C4-2B (cell line): ENCODE measurements around the gene PRKG1.
"Not testable (repeated sequence)": the region's sequence is repeated elsewhere in the genome, so short reads cannot be mapped to it uniquely, and the experiment has no call there.

Experiments
- H3K27ac ChIP-seq: fragments of 450-650 bp; 2 replicates; pipeline ENCODE4 v1.5.1; 2017
- ZFX ChIP-seq: fragments of 450-650 bp; IDR thresholded peaks from 2 replicates; pipeline ENCODE4 v1.6.1; 2017
- TF ChIP-seq, protein P1 (sequence below): fragments of 450-650 bp; conservative IDR thresholded peaks from 2 replicates; pipeline ENCODE4 v1.5.1; 2017; ENCODE audit warnings: mild to moderate bottlenecking

PRKG1 gene

DNA sequence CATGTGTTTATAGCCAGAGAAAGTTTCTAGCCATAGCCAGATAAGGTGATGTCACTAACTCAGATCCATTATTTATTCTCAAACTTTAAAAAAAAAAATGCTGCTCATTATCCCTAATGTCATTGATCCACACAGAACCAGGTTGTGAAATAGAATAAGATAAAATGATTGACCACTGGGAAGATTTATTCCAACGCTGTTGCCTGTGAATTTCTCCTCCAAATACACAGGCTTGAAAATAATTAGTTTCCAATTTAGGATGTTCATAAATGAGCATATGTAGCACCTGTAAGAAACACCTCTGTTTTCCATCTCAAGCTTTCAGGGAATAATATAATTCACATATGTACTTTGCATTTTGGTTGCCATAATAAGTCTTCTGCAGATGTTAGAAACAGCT, 956.7 kb downstream of the PRKG1 start:
- no peak overlapping the region for H3K27ac ChIP-seq
- TF ChIP-seq, protein P1, sequence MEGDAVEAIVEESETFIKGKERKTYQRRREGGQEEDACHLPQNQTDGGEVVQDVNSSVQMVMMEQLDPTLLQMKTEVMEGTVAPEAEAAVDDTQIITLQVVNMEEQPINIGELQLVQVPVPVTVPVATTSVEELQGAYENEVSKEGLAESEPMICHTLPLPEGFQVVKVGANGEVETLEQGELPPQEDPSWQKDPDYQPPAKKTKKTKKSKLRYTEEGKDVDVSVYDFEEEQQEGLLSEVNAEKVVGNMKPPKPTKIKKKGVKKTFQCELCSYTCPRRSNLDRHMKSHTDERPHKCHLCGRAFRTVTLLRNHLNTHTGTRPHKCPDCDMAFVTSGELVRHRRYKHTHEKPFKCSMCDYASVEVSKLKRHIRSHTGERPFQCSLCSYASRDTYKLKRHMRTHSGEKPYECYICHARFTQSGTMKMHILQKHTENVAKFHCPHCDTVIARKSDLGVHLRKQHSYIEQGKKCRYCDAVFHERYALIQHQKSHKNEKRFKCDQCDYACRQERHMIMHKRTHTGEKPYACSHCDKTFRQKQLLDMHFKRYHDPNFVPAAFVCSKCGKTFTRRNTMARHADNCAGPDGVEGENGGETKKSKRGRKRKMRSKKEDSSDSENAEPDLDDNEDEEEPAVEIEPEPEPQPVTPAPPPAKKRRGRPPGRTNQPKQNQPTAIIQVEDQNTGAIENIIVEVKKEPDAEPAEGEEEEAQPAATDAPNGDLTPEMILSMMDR: no peak
- no peak for TF ChIP-seq ZFX

GRCh38 chr10:52031771-52032170, 957.5 kb downstream of the PRKG1 start:
- no peak overlapping the region for H3K27ac ChIP-seq
- TF ChIP-seq, protein P1: no peak
- no peak for TF ChIP-seq ZFX

DNA sequence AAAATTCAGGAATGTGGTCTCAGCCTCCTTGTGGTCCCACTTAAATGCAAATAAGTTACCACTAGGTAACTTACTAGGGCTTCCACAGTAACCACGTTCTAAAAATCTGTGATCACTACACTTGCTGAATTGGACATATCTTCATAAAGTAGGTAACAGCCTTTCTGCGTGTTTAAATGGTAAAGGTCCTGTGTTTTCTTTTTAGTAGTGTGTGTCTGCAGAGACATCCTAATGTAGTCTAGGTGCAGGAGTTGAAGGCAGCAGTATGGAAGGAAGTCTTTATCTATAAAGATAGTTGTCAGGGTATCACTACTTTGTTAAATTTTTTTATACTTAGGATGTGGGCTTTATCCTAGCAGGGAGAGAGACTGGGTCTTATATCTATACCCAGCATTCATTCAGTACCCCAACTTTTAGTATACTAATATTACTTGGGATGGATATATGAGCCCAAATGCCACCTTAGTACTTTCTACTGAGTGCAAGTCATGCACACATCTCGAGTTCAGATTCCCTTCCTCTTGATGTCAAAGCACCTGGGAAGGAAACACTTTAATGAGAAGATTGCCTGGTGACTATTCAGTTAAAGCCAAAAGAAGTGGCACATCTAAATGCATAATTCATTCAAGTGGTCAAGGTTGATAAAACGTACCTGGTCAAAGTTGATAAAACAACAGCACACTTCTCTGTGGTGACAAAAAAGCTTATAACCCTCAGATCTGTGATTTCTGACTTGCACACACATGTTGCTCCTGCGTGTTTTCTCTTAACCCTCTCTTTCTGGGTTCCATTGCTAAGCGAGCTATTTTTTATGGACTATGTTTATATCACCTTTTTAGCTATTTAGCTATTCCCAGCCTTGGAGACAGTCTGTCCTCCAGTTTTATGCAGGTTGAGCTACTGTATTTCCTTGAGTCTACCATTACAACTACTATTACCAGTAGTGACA, 958.7 kb downstream of the PRKG1 start:
- TF ChIP-seq, protein P1: no peak
- TF ChIP-seq ZFX: no peak
- no peak overlapping the region for H3K27ac ChIP-seq

DNA sequence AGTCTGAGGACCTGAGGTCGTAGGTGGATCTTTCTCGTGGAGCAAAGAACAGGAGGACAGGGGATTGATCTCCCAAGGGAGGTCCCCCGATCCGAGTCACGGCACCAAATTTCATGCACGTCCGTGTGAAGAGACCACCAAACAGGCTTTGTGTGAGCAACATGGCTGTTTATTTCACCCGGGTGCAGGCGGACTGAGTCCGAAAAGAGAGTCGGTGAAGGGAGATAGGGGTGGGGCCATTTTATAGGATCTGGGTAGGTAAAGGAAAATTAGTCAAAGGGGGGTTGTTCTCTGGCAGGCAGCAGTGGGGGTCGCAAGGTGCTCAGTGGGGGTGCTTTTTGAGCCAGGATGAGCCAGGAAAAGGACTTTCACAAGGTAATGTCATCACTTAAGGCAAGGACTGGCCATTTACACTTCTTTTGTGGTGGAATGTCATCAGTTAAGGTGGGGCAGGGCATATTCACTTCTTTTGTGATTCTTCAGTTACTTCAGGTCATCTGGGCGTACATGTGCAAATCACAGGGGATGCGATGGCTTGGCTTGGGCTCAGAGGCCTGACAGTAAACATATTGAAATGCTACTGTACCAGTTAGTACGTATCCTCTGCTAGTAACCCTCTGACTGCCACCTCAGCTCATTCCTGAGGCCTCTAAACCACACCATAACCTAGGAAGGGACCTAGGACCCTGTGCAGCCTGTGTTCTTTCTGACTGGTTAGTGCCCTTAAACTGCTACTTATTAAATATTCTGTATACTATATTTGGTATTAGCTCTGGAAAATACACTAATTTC, 964.9 kb downstream of the PRKG1 start:
- H3K27ac ChIP-seq: not testable (repeated sequence)

DNA sequence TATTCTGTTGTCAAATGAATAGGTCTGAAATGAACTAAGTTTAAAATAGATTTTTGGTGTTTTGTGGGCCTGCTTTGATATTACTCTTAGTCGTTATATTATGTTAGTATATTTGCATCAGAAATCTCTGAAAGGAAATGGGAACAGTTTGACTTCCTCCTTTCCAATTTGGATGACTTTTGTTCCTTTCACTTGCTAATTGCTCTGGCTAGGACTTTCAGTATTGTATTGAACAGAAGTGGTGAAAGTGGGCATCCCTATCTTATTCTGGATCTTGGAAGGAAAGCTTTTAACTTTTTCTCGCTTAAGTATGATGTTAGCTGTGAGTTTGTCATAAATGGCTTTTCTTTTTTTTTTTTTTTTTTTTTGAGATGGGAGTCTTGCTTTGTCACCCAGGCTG, 966.2 kb downstream of the PRKG1 start:
- no peak overlapping the region for H3K27ac ChIP-seq
- TF ChIP-seq, protein P1: no peak
- TF ChIP-seq ZFX: no peak

GRCh38 chr10:52043811-52044210, 969.5 kb downstream of the PRKG1 start:
- TF ChIP-seq, protein P1: no peak
- no peak for TF ChIP-seq ZFX
- H3K27ac ChIP-seq: no peak overlapping the region

DNA sequence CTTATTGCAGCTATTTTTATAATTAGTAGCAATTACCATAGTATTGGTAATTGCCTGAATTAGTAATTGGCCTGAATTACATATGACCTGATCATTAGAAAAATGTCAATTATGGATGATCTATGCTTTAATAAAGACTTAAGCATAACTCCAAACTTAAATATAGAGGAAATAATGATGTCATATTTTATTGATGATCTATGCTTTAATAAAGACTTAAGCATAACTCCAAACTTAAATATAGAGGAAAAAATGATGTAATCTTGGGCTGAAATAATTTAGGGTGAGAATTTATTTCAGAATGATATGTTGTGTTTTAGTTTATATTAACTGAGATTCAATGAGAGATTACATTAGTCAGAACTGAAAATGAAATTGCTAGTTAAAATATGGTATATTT, 973.8 kb downstream of the PRKG1 start:
- no peak overlapping the region for H3K27ac ChIP-seq
- TF ChIP-seq, protein P1: no peak
- TF ChIP-seq ZFX: no peak
